NB4 (cell line): ENCODE measurements around the gene BCL2.

ENCODE experiments used
- CTCF ChIP-seq: IDR thresholded peaks from one replicate; pipeline ENCODE4 v1.5.1; 2012; ENCODE audit warnings: low read depth, low read length
- POLR2A ChIP-seq: IDR thresholded peaks from 2 replicates; pipeline ENCODE4 v1.6.1; 2011; ENCODE audit warnings: mild to moderate bottlenecking; ENCODE audit not compliant: insufficient read length; ENCODE audit errors: extremely low read depth

- TF ChIP-seq CTCF, result no peak
- TF ChIP-seq POLR2A, result no peak
These were observed 234.0 kb downstream of the BCL2 start for GRCh38 chr18:63085611-63086010.
